Spinal cord (tissue), 10 donors: ENCODE data around the gene DYSF. TPM values are rescaled to one million over a fixed set of nuclear protein-coding genes. Genes with fewer than 3 reads are reported as not detected.
"Not testable (repeated sequence)": the region's sequence is repeated elsewhere in the genome, so short reads cannot be mapped to it uniquely, and the experiment has no call there.

Experiments
- DNase-seq, 6 donors: peaks; one replicate each; pipeline versions ENCODE4 v3.0.0 to v3.0.0-alpha.2; 2013 to 2015; ENCODE audit warnings: low spot score in 6 of 6, low read depth in 4 of 6
- H3K27ac ChIP-seq: one replicate; pipeline ENCODE4 v1.5.1; 2013; ENCODE audit warnings: low read depth, low read length, control low read depth
- H3K27me3 ChIP-seq: one replicate; pipeline ENCODE4 v1.6.1; 2013; ENCODE audit warnings: low read length; ENCODE audit not compliant: control insufficient read depth, insufficient read depth
- H3K36me3 ChIP-seq: one replicate; pipeline ENCODE4 v1.6.1; 2013; ENCODE audit warnings: low read length; ENCODE audit not compliant: control insufficient read depth, insufficient read depth
- H3K4me1 ChIP-seq: one replicate; pipeline ENCODE4 v1.6.1; 2013; ENCODE audit warnings: low read length; ENCODE audit not compliant: control insufficient read depth, insufficient read depth
- H3K4me3 ChIP-seq: one replicate; pipeline ENCODE4 v1.5.1; 2013; ENCODE audit warnings: low read depth, low read length, control low read depth
- H3K9me3 ChIP-seq: one replicate; pipeline ENCODE4 v1.6.1; 2013; ENCODE audit warnings: low read length; ENCODE audit not compliant: control insufficient read depth, insufficient read depth
- WGBS: methylation state at CpG from one replicate; pipeline ENCODE4 v1.1.5; 2013; ENCODE audit warnings: missing lambda C conversion rate; ENCODE audit not compliant: insufficient coverage; 5-methylcytosine and 5-hydroxymethylcytosine counted together
- polyA plus RNA-seq, 2 donors: library from polyadenylated mRNA; unstranded; fragments of 120-200 nt; gene quantifications; one replicate each; pipeline ENCODE4 v1.2.1, GENCODE V29; 2013; ENCODE audit not compliant: insufficient read length in 2 of 2
- total RNA-seq, 2 donors: library from RNA; depleted of rRNA in 1 of 2; stranded (reverse); fragments of 120-200 nt in 1 of 2; fragments of >200 nt in 1 of 2; gene quantifications; one replicate each; pipeline versions ENCODE4 v1.2.3 to v1.2.4, GENCODE V29; 2013 to 2014
- donor health status: healthy.

Gene DYSF
- total and polyA plus RNA-seq, 4 donors: 3.5 to 12.0 (median 6.7) TPM

DNA sequence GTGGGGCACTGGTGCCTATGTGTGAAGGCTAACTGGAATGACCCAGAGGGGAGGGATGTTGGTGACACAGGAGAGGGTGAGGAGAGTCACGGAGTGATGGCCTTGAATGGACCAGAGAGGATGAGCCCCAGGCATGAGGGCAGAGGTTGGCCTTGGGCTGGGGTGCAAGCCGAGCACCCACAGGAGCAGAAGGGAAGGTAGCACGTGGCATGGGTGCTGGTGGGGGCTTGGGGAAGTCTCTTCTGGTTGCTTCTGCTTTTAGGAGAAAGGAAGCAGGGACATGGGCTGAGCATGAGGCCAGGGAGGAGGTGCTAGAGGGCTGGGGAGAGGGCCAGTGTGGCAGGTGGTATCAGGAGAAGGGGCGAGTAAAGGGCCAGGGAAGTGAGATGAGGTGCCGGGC, 183.8 kb downstream of the DYSF start:
- WGBS: 89% methylated on average over 5 of the region's 5 CpGs
- no peaks in the 10 kb centered on the region for H3K4me1 ChIP-seq
- no peaks in the 10 kb centered on the region for H3K36me3 ChIP-seq
- no peak overlapping the region for H3K27ac ChIP-seq
- H3K9me3 ChIP-seq: no peaks in the 10 kb centered on the region
- no peak for DNase-seq
- H3K4me3 ChIP-seq: no peak overlapping the region
- H3K27me3 ChIP-seq: no peaks in the 10 kb centered on the region

GRCh38 chr2:71637736-71638135, 184.4 kb downstream of the DYSF start:
- Histone ChIP-seq H3K27ac (no peak overlapping the region), H3K4me1 (no peaks in the 10 kb centered on the region), H3K9me3 (no peaks in the 10 kb centered on the region), H3K4me3 (no peak overlapping the region), H3K27me3 (no peaks in the 10 kb centered on the region), H3K36me3 (no peaks in the 10 kb centered on the region)
- no peak for DNase-seq
- WGBS: 59% methylated on average over 4 of the region's 4 CpGs

GRCh38 chr2:71639735-71640134, 186.4 kb downstream of the DYSF start:
- Histone ChIP-seq H3K9me3 (no peaks in the 10 kb centered on the region), H3K4me3 (no peak overlapping the region), H3K4me1 (peaks cover under 1% of the 10 kb centered on the region), H3K27me3 (no peaks in the 10 kb centered on the region), H3K36me3 (no peaks in the 10 kb centered on the region), H3K27ac (no peak overlapping the region)
- whole genome bisulfite sequencing: 100% methylated on average over 1 of the region's 4 CpGs
- no peak for DNase-seq

GRCh38 chr2:71640489-71640888, 187.1 kb downstream of the DYSF start:
- H3K4me3 ChIP-seq: no peak overlapping the region
- no peaks in the 10 kb centered on the region for H3K9me3 ChIP-seq
- peak in 2 of 6 donors; percentile 22 to 42 for DNase-seq
- no CpG with 5 or more reads among the region's 5 CpGs for WGBS
- no peaks in the 10 kb centered on the region for H3K36me3 ChIP-seq
- H3K27ac ChIP-seq: no peak overlapping the region
- H3K4me1 ChIP-seq: peaks cover 8% of the 10 kb centered on the region
- no peaks in the 10 kb centered on the region for H3K27me3 ChIP-seq

GRCh38 chr2:71643674-71644357, 190.5 kb downstream of the DYSF start:
- no peak for DNase-seq
- peaks cover 16% of the 10 kb centered on the region for H3K4me1 ChIP-seq
- H3K27me3 ChIP-seq: no peaks in the 10 kb centered on the region
- H3K4me3 ChIP-seq: no peak overlapping the region
- 36% methylated on average over 5 of the region's 13 CpGs for WGBS
- H3K27ac ChIP-seq: no peak overlapping the region
- H3K36me3 ChIP-seq: no peaks in the 10 kb centered on the region
- H3K9me3 ChIP-seq: no peaks in the 10 kb centered on the region

GRCh38 chr2:71646028-71646427, 192.7 kb downstream of the DYSF start:
- no peak for DNase-seq
- Histone ChIP-seq H3K27ac (no peak overlapping the region), H3K4me3 (no peak overlapping the region), H3K4me1 (peaks cover 16% of the 10 kb centered on the region), H3K27me3 (no peaks in the 10 kb centered on the region), H3K9me3 (no peaks in the 10 kb centered on the region), H3K36me3 (no peaks in the 10 kb centered on the region)
- WGBS: 63% methylated on average over 4 of the region's 4 CpGs

DNA sequence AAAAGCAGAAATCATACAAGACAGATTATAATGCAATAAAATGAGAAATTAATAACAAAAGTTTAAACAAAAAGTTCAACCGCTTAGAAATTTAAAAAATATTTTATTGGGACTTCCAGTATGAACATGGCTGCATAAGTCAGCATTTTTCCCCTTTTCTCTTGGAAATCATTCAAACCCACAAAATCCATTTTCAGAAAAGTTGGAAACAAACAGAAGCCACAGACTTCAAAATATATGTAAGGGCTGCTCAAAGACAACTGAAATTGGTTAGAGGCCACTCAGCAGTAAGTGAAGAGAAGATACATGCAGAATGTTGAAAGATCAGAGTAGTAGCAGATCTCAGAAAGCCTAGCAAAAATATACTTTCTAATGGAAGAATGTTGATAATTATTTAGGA, 194.0 kb downstream of the DYSF start:
- H3K27me3 ChIP-seq: no peaks in the 10 kb centered on the region
- no peak overlapping the region for H3K27ac ChIP-seq
- DNase-seq: no peak
- no peak overlapping the region for H3K4me3 ChIP-seq
- H3K9me3 ChIP-seq: no peaks in the 10 kb centered on the region
- peaks cover 16% of the 10 kb centered on the region for H3K4me1 ChIP-seq
- WGBS: no CpG with 5 or more reads among the region's 1 CpG
- no peaks in the 10 kb centered on the region for H3K36me3 ChIP-seq

DNA sequence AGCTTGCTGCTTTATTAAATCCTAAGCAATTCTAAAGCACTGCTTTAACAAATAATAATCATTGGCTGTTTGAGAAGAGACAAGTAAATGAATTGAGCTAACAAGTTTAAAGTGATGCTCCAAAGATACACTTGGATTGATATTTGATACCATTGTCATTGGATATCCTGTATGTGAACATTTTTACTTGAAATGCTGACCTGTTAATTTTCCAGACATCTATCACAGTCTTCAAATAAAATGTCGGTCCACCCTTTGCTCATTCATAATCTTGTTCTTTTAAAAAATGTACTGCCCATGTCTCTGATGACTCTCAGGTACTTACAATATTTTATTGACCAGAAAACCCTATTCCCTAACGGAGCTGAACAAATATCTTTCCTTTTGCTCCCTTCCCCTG, 202.1 kb downstream of the DYSF start:
- Histone ChIP-seq H3K4me1 (no peaks in the 10 kb centered on the region), H3K9me3 (peaks cover 2% of the 10 kb centered on the region), H3K27me3 (no peaks in the 10 kb centered on the region), H3K27ac (no peak overlapping the region), H3K36me3 (no peaks in the 10 kb centered on the region), H3K4me3 (no peak overlapping the region)
- 97% methylated on average over 2 of the region's 2 CpGs for WGBS
- no peak for DNase-seq

GRCh38 chr2:71658256-71658655, 204.9 kb downstream of the DYSF start:
- not testable (repeated sequence) for H3K4me1 ChIP-seq, H3K27ac ChIP-seq, H3K27me3 ChIP-seq, H3K9me3 ChIP-seq, H3K4me3 ChIP-seq, H3K36me3 ChIP-seq, DNase-seq
- 64% methylated on average over 2 of the region's 2 CpGs for WGBS

- WGBS: 100% methylated on average over 1 of the region's 3 CpGs
- Histone ChIP-seq H3K27ac (no peak overlapping the region), H3K4me1 (peaks cover 2% of the 10 kb centered on the region), H3K9me3 (peaks cover 2% of the 10 kb centered on the region), H3K4me3 (no peak overlapping the region), H3K36me3 (no peaks in the 10 kb centered on the region), H3K27me3 (no peaks in the 10 kb centered on the region)
- DNase-seq: no peak
Measured at GRCh38 chr2:71658771-71659170, 205.4 kb downstream of the DYSF start.
